OCI-LY1 (cell line): ENCODE measurements around the gene SALL3.

ENCODE experiments used
- H2AFZ ChIP-seq: fragments of 200-600 bp; sonication (generic), shearing (Covaris generic); 2 replicates; pipeline ENCODE4 v1.6.0; 2014; ENCODE audit warnings: antibody characterized with exemption, mild to moderate bottlenecking, low read length
- H3F3A ChIP-seq: fragments of 200-600 bp; sonication (generic), shearing (Covaris generic); 2 replicates; pipeline ENCODE4 v1.6.0; 2014; ENCODE audit warnings: mild to moderate bottlenecking, antibody characterized with exemption, low read length, moderate library complexity; ENCODE audit not compliant: insufficient read depth
- H3K27ac ChIP-seq: fragments of 200-600 bp; sonication (generic); 2 replicates; pipeline ENCODE4 v1.5.1; 2014; ENCODE audit warnings: low read length, mixed run types, mild to moderate bottlenecking, low read depth; ENCODE audit not compliant: poor library complexity, severe bottlenecking
- H3K27me3 ChIP-seq: fragments of 200-600 bp; sonication (generic); 2 replicates; pipeline ENCODE4 v1.6.0; 2014; ENCODE audit warnings: antibody characterized with exemption, mild to moderate bottlenecking, low read length, moderate library complexity; ENCODE audit not compliant: insufficient read depth
- H3K36me3 ChIP-seq: fragments of 200-600 bp; sonication (generic); 2 replicates; pipeline ENCODE4 v1.6.1; 2014; ENCODE audit warnings: mild to moderate bottlenecking, antibody characterized with exemption, low read length, moderate library complexity, mixed read lengths; ENCODE audit not compliant: insufficient read depth
- H3K4me1 ChIP-seq: fragments of 200-600 bp; sonication (generic); 2 replicates; pipeline ENCODE4 v1.5.1; 2014; ENCODE audit warnings: mild to moderate bottlenecking, low read length, moderate library complexity; ENCODE audit not compliant: insufficient read depth, severe bottlenecking
- H3K4me2 ChIP-seq: fragments of 200-600 bp; sonication (generic), shearing (Covaris generic); 2 replicates; pipeline ENCODE4 v1.6.1; 2014; ENCODE audit warnings: low read length
- H3K4me3 ChIP-seq: fragments of 200-600 bp; sonication (generic); 2 replicates; pipeline ENCODE4 v1.5.1; 2014; ENCODE audit warnings: low read length, low read depth, mild to moderate bottlenecking, mixed read lengths; ENCODE audit not compliant: poor library complexity, severe bottlenecking
- H3K79me2 ChIP-seq: fragments of 200-600 bp; shearing (Covaris generic); 2 replicates; pipeline ENCODE4 v1.6.1; 2016; ENCODE audit warnings: mixed run types, low read length, mixed read lengths; ENCODE audit not compliant: insufficient read depth
- H3K9ac ChIP-seq: fragments of 200-600 bp; sonication (generic), shearing (Covaris generic); 2 replicates; pipeline ENCODE4 v1.6.1; 2014; ENCODE audit warnings: mild to moderate bottlenecking, low read length, mixed read lengths
- H3K9me2 ChIP-seq: fragments of 200-600 bp; sonication (generic), shearing (Covaris generic); 2 replicates; pipeline ENCODE4 v1.6.1; 2014; ENCODE audit warnings: low read depth, mild to moderate bottlenecking, low read length, mixed read lengths
- H3K9me3 ChIP-seq: fragments of 200-600 bp; shearing (Covaris generic); 2 replicates; pipeline ENCODE4 v1.6.1; 2014; ENCODE audit warnings: low read length, mixed read lengths
- H4K20me1 ChIP-seq: fragments of 200-600 bp; sonication (generic), shearing (Covaris generic); 2 replicates; pipeline ENCODE4 v1.6.0; 2016; ENCODE audit warnings: mild to moderate bottlenecking, low read length; ENCODE audit not compliant: insufficient read depth
- EZH2 ChIP-seq: fragments of 200-600 bp; sonication (generic), shearing (Covaris generic); IDR thresholded peaks from 2 replicates; pipeline ENCODE4 v1.8.0; 2017; ENCODE audit warnings: borderline replicate concordance, mixed run types, mild to moderate bottlenecking, antibody characterized with exemption, low read length, moderate library complexity, mixed read lengths
- TF ChIP-seq, protein P1 (sequence below): fragments of 200-600 bp; sonication (generic), shearing (Covaris generic); IDR thresholded peaks from 2 replicates; pipeline ENCODE4 v1.5.1; 2017; ENCODE audit warnings: mild to moderate bottlenecking, antibody characterized with exemption, low read length, moderate library complexity, mixed read lengths

SALL3 gene

DNA sequence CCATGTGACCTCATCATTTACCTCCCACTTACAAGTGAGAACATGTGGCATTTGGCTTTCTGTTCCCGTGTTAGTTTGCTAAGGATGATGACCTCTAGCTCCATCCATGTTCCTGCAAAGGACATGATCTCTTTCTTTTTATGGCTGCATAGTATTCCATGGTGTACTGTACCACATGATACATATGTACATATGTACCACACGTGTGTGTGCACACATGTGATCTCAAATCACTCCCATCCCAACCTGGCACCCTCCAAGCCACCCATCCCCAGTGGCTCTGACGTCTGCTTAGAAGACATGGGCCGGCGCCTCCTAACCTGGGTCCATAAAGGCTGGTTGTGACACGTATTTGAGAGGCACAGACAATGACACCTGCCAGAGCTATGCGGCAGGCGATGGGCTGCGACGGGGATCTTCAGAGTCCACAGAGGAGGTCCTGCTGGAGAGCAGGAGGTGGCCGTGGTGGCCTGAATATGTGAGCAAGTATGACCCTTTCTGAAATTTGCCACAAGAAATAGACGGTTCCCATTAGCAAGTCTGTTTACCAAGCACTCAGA is 8.8 kb upstream of the SALL3 start:
- no peaks in the 10 kb centered on the region for H3K36me3 ChIP-seq
- H3F3A ChIP-seq, result no peaks in the 10 kb centered on the region
- H3K4me2 ChIP-seq, result no peak overlapping the region
- no peaks in the 10 kb centered on the region for H3K9me2 ChIP-seq
- H3K9me3 ChIP-seq, result no peaks in the 10 kb centered on the region
- no peak overlapping the region for H2AFZ ChIP-seq
- TF ChIP-seq, protein P1, sequence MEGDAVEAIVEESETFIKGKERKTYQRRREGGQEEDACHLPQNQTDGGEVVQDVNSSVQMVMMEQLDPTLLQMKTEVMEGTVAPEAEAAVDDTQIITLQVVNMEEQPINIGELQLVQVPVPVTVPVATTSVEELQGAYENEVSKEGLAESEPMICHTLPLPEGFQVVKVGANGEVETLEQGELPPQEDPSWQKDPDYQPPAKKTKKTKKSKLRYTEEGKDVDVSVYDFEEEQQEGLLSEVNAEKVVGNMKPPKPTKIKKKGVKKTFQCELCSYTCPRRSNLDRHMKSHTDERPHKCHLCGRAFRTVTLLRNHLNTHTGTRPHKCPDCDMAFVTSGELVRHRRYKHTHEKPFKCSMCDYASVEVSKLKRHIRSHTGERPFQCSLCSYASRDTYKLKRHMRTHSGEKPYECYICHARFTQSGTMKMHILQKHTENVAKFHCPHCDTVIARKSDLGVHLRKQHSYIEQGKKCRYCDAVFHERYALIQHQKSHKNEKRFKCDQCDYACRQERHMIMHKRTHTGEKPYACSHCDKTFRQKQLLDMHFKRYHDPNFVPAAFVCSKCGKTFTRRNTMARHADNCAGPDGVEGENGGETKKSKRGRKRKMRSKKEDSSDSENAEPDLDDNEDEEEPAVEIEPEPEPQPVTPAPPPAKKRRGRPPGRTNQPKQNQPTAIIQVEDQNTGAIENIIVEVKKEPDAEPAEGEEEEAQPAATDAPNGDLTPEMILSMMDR, result no peak
- no peak for TF ChIP-seq EZH2
- no peaks in the 10 kb centered on the region for H3K4me1 ChIP-seq
- H3K27ac ChIP-seq, result no peak overlapping the region
- no peaks in the 10 kb centered on the region for H3K27me3 ChIP-seq
- H3K9ac ChIP-seq, result no peak overlapping the region
- H3K79me2 ChIP-seq, result no peaks in the 10 kb centered on the region
- H3K4me3 ChIP-seq, result no peak overlapping the region
- no peaks in the 10 kb centered on the region for H4K20me1 ChIP-seq

DNA sequence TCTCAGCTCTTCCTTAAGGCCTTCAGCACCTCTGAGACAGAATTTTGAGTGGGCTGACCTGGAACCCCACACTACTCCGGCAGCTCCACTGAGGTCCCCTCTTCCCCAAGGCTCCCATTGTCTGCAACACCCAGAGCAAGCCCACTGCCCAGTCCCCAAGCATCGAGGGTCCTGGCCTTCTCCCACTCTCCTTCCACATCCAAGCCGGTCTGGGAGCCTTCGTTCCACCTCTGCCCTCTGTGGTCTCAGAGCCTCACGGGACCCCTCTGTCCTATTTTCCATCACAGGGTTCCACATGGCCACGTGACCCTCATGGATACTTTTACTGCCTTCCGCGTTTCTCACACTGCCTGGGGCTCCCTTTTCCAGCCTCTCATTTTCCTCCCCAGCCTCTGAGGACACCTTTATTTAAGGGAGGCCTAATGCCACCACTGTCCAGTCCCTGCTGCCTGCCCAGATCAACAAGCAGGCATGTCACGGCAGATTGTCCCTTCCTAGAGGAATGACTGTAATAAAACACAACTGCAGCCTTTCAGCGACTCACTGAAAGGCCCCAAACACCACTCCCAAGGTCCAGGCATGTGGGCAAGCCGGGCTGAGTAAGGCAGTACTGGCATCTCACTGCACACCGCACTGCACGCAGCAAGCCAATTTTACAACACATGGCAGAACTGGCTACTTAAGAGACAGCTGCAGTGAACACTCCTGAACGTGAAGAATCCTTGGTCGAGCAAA is 7.9 kb upstream of the SALL3 start:
- H3K4me1 ChIP-seq, result no peaks in the 10 kb centered on the region
- no peaks in the 10 kb centered on the region for H3F3A ChIP-seq
- H2AFZ ChIP-seq, result no peak overlapping the region
- H3K4me3 ChIP-seq, result no peak overlapping the region
- H3K36me3 ChIP-seq, result no peaks in the 10 kb centered on the region
- H4K20me1 ChIP-seq, result no peaks in the 10 kb centered on the region
- no peaks in the 10 kb centered on the region for H3K9me3 ChIP-seq
- no peak for TF ChIP-seq EZH2
- TF ChIP-seq, protein P1, result no peak
- H3K9me2 ChIP-seq, result no peaks in the 10 kb centered on the region
- no peaks in the 10 kb centered on the region for H3K27me3 ChIP-seq
- no peak overlapping the region for H3K4me2 ChIP-seq
- H3K79me2 ChIP-seq, result no peaks in the 10 kb centered on the region
- H3K9ac ChIP-seq, result no peak overlapping the region
- no peak overlapping the region for H3K27ac ChIP-seq

DNA sequence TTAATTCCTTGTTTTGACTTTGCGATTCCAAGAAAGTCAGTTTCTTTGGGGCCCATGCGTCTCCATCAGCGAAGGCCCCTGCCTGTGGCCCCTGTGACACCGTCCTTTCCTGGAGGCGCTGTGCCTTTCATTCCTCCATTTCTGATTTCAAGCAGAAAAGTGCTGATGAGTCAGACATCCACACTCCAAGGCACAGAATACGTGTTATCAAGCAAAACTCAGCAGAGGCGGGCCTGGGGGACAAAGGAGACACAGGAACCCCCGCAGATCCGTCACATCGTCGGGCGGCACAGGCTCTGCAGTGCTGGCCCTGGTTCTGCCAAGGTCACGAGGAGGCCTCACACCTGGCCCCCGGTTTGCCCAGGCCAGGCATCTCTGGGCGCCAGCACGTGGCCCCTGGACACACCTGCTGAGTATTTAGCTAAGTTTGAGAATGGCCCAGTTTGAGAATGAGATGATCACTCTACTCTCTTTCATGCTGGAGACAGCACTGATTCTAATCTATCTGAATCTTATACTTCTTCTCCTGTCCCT is 7.2 kb upstream of the SALL3 start:
- no peak overlapping the region for H2AFZ ChIP-seq
- no peaks in the 10 kb centered on the region for H3K79me2 ChIP-seq
- no peak overlapping the region for H3K9ac ChIP-seq
- H3K9me3 ChIP-seq, result no peaks in the 10 kb centered on the region
- H3K9me2 ChIP-seq, result no peaks in the 10 kb centered on the region
- H3K27ac ChIP-seq, result no peak overlapping the region
- no peak overlapping the region for H3K4me2 ChIP-seq
- TF ChIP-seq, protein P1, result no peak
- TF ChIP-seq EZH2, result no peak
- H4K20me1 ChIP-seq, result no peaks in the 10 kb centered on the region
- no peaks in the 10 kb centered on the region for H3K36me3 ChIP-seq
- H3K4me1 ChIP-seq, result no peaks in the 10 kb centered on the region
- no peaks in the 10 kb centered on the region for H3K27me3 ChIP-seq
- H3F3A ChIP-seq, result no peaks in the 10 kb centered on the region
- no peak overlapping the region for H3K4me3 ChIP-seq
